Measurements from ENCODE around the gene ZNF827. TPM values are rescaled to one million over a fixed set of nuclear protein-coding genes. Genes with fewer than 3 reads are reported as not detected.

Gene ZNF827
- total RNA-seq, 1 donor = 16.3 TPM

DNA sequence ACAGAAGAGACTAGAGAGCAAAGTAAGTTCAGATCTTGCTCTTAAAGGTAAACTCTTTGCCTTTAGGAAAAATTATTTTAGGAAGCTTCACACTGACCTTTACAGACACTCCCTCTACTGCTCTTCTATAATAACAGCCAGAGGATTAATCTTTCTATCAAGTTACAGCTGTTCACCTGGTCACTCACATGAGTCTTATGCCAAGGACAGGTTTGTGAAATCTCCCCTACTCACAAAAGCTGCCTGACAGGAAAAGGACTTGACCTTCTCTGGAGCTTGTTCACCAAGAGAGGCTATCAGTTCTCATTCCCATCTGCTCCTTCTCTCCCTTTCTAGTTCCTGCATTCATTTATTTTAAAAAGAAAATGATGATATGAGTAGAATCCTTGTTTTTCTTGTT lies 141.3 kb downstream of the ZNF827 start:
- Histone ChIP-seq H2AFZ (ENCODE audit: low read length) (no peak overlapping the region), H3K79me2 (ENCODE audit: insufficient read depth, low read length) (no peaks in the 10 kb centered on the region), H3K4me1 (ENCODE audit: insufficient read depth, low read length) (peaks cover 5% of the 10 kb centered on the region), H3K4me3 (ENCODE audit: insufficient read depth, low read length) (no peak overlapping the region), H3K9me3 (ENCODE audit: low read depth, low read length) (no peaks in the 10 kb centered on the region), H3K27me3 (ENCODE audit: insufficient read depth, low read length) (no peaks in the 10 kb centered on the region), H3K4me2 (ENCODE audit: insufficient read depth, low read length) (no peak overlapping the region), H4K20me1 (ENCODE audit: insufficient read depth, low read length) (no peaks in the 10 kb centered on the region), H3K36me3 (ENCODE audit: insufficient read depth, low read length) (no peaks in the 10 kb centered on the region), H3K27ac (ENCODE audit: low read depth, low read length) (no peak overlapping the region)
- DNase-seq (ENCODE audit: insufficient read length, low spot score, missing footprints) = no peak
- TF ChIP-seq, protein P1, sequence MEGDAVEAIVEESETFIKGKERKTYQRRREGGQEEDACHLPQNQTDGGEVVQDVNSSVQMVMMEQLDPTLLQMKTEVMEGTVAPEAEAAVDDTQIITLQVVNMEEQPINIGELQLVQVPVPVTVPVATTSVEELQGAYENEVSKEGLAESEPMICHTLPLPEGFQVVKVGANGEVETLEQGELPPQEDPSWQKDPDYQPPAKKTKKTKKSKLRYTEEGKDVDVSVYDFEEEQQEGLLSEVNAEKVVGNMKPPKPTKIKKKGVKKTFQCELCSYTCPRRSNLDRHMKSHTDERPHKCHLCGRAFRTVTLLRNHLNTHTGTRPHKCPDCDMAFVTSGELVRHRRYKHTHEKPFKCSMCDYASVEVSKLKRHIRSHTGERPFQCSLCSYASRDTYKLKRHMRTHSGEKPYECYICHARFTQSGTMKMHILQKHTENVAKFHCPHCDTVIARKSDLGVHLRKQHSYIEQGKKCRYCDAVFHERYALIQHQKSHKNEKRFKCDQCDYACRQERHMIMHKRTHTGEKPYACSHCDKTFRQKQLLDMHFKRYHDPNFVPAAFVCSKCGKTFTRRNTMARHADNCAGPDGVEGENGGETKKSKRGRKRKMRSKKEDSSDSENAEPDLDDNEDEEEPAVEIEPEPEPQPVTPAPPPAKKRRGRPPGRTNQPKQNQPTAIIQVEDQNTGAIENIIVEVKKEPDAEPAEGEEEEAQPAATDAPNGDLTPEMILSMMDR (IDR thresholded peaks at IDR 0.05; ENCODE audit: extremely low read depth, low read depth, low read length) = no peak

DNA sequence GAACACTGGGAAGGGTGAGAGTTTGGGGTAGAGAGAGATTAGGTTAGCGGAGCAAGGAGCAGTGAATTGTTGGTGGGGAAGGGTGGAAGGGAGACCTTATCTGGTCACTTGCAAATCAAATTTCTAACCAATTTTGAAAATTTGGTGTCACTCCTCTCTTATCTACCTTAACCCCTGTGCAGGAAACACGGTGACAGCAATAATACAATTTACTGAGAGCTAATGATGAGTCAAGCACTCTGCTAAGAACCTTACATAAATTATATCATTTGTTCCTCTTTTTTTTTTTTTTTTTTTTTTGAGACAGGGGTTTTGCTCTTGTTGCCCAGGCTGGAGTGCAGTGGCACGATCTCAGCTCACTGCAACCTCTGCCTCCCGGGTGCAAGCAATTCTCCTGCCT lies 142.3 kb downstream of the ZNF827 start:
- no peak for DNase-seq (ENCODE audit: insufficient read length, low spot score, missing footprints)
- H3K27me3 ChIP-seq (ENCODE audit: insufficient read depth, low read length) = no peaks in the 10 kb centered on the region
- H3K27ac ChIP-seq (ENCODE audit: low read depth, low read length) = no peak overlapping the region
- no peak overlapping the region for H2AFZ ChIP-seq (ENCODE audit: low read length)
- H3K36me3 ChIP-seq (ENCODE audit: insufficient read depth, low read length) = no peaks in the 10 kb centered on the region
- no peak overlapping the region for H3K4me3 ChIP-seq (ENCODE audit: insufficient read depth, low read length)
- no peaks in the 10 kb centered on the region for H3K9me3 ChIP-seq (ENCODE audit: low read depth, low read length)
- H3K79me2 ChIP-seq (ENCODE audit: insufficient read depth, low read length) = no peaks in the 10 kb centered on the region
- TF ChIP-seq, protein P1 (IDR thresholded peaks at IDR 0.05; ENCODE audit: extremely low read depth, low read depth, low read length) = no peak
- H3K4me2 ChIP-seq (ENCODE audit: insufficient read depth, low read length) = no peak overlapping the region
- no peaks in the 10 kb centered on the region for H4K20me1 ChIP-seq (ENCODE audit: insufficient read depth, low read length)
- H3K4me1 ChIP-seq (ENCODE audit: insufficient read depth, low read length) = peaks cover 5% of the 10 kb centered on the region

DNA sequence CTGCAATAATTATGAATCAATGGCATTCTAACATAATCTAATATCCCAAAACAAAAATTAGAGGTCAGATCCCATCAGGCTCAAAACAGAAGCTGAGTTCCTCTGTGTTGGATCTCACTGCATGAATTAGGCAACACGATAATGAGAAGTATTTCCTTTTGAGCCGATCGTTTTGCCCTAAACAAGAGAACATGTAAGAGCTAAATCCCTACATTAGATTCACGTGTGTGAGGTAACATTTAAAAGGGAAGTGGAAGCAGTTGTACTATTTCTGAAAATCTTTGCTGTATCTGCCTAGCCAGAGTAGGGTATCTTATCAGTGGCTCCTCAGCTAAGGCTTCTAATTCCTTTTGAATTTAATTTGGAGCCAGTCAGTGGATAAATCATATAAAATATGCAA lies 143.1 kb downstream of the ZNF827 start:
- no peak overlapping the region for H2AFZ ChIP-seq (ENCODE audit: low read length)
- TF ChIP-seq, protein P1 (IDR thresholded peaks at IDR 0.05; ENCODE audit: extremely low read depth, low read depth, low read length) = no peak
- peaks cover 5% of the 10 kb centered on the region for H3K4me1 ChIP-seq (ENCODE audit: insufficient read depth, low read length)
- H3K9me3 ChIP-seq (ENCODE audit: low read depth, low read length) = no peaks in the 10 kb centered on the region
- no peak overlapping the region for H3K27ac ChIP-seq (ENCODE audit: low read depth, low read length)
- no peaks in the 10 kb centered on the region for H4K20me1 ChIP-seq (ENCODE audit: insufficient read depth, low read length)
- H3K4me2 ChIP-seq (ENCODE audit: insufficient read depth, low read length) = no peak overlapping the region
- H3K4me3 ChIP-seq (ENCODE audit: insufficient read depth, low read length) = no peak overlapping the region
- no peaks in the 10 kb centered on the region for H3K27me3 ChIP-seq (ENCODE audit: insufficient read depth, low read length)
- no peaks in the 10 kb centered on the region for H3K36me3 ChIP-seq (ENCODE audit: insufficient read depth, low read length)
- no peak for DNase-seq (ENCODE audit: insufficient read length, low spot score, missing footprints)
- no peaks in the 10 kb centered on the region for H3K79me2 ChIP-seq (ENCODE audit: insufficient read depth, low read length)

DNA sequence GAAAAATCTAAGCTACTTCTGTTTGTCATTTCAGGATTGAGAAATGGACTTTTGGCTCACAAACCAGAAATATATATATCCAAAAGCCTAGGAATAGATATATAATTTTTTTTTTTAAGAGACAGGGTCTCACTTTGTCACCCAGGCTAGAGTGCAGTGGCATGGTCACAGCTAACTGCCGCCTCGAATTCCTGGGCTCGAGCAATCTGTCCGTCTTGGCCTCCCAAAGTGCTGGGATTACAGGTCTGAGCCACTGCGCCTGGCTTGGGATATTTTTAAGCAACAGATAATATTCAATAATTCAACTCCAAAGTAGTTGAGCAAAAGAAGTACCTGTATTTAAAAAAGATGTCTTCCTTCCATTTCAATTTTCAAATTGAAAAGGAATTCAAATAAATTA lies 146.2 kb downstream of the ZNF827 start:
- Histone ChIP-seq H3K4me2 (ENCODE audit: insufficient read depth, low read length) (no peak overlapping the region), H3K4me3 (ENCODE audit: insufficient read depth, low read length) (no peak overlapping the region), H3K27ac (ENCODE audit: low read depth, low read length) (no peak overlapping the region), H3K9me3 (ENCODE audit: low read depth, low read length) (no peaks in the 10 kb centered on the region), H2AFZ (ENCODE audit: low read length) (no peak overlapping the region), H3K27me3 (ENCODE audit: insufficient read depth, low read length) (no peaks in the 10 kb centered on the region), H3K79me2 (ENCODE audit: insufficient read depth, low read length) (no peaks in the 10 kb centered on the region), H3K36me3 (ENCODE audit: insufficient read depth, low read length) (no peaks in the 10 kb centered on the region), H3K4me1 (ENCODE audit: insufficient read depth, low read length) (no peaks in the 10 kb centered on the region), H4K20me1 (ENCODE audit: insufficient read depth, low read length) (no peaks in the 10 kb centered on the region)
- TF ChIP-seq, protein P1 (IDR thresholded peaks at IDR 0.05; ENCODE audit: extremely low read depth, low read depth, low read length) = no peak
- DNase-seq (ENCODE audit: insufficient read length, low spot score, missing footprints) = no peak

Data from osteoblast (primary cell).